ENCODE measurements around the gene PPFIBP2.

PPFIBP2 gene
- total RNA-seq, result 14.0 to 23.2 (median 16.1) reads per million in 3 donors

GRCh38 chr11:7513234-7514098, at the start of gene PPFIBP2:
Gene PPFIBP2, plus strand, starts transcription at chr11:7513999. Its CDS starts 35,477 bp downstream, at chr11:7549476.
- Histone ChIP-seq H3K9me3 (ENCODE audit: control insufficient read depth, low read length) (no peaks in the 10 kb centered on the region), H3K27me3 (replicated peaks; ENCODE audit: control insufficient read depth, insufficient read depth, low read length, poor library complexity, severe bottlenecking) (no peaks in the 10 kb centered on the region), H3K4me3 (ENCODE audit: insufficient read depth, low read depth, low read length, poor library complexity, severe bottlenecking) (peak within 1 kb of the TSS; percentile 86), H3K4me1 (ENCODE audit: control insufficient read depth, insufficient read depth, low read length, poor library complexity, severe bottlenecking) (peaks cover 12% of the 10 kb centered on the region), H3K36me3 (ENCODE audit: control insufficient read depth, insufficient read depth, low read length) (no peaks in the 10 kb centered on the region), H3K27ac (ENCODE audit: insufficient read depth, low read length, poor library complexity, severe bottlenecking) (peak within 1 kb of the TSS; percentile 94)
- DNase-seq, result peak; percentile 71 to 74 (median 72)

GRCh38 chr11:7467652-7468051, 46.1 kb upstream of the PPFIBP2 start:
- DNase-seq, result no peak
- no peaks in the 10 kb centered on the region for H3K9me3 ChIP-seq (ENCODE audit: control insufficient read depth, low read length)
- no peak overlapping the region for H3K4me3 ChIP-seq (ENCODE audit: insufficient read depth, low read depth, low read length, poor library complexity, severe bottlenecking)
- H3K27ac ChIP-seq (ENCODE audit: insufficient read depth, low read length, poor library complexity, severe bottlenecking), result no peak overlapping the region
- H3K27me3 ChIP-seq (replicated peaks; ENCODE audit: control insufficient read depth, insufficient read depth, low read length, poor library complexity, severe bottlenecking), result no peaks in the 10 kb centered on the region
- H3K36me3 ChIP-seq (ENCODE audit: control insufficient read depth, insufficient read depth, low read length), result no peaks in the 10 kb centered on the region
- no peaks in the 10 kb centered on the region for H3K4me1 ChIP-seq (ENCODE audit: control insufficient read depth, insufficient read depth, low read length, poor library complexity, severe bottlenecking)

GRCh38 chr11:7469351-7469865, 44.4 kb upstream of the PPFIBP2 start:
- Histone ChIP-seq H3K4me1 (ENCODE audit: control insufficient read depth, insufficient read depth, low read length, poor library complexity, severe bottlenecking) (no peaks in the 10 kb centered on the region), H3K27ac (ENCODE audit: insufficient read depth, low read length, poor library complexity, severe bottlenecking) (no peak overlapping the region), H3K4me3 (ENCODE audit: insufficient read depth, low read depth, low read length, poor library complexity, severe bottlenecking) (no peak overlapping the region), H3K36me3 (ENCODE audit: control insufficient read depth, insufficient read depth, low read length) (no peaks in the 10 kb centered on the region), H3K27me3 (replicated peaks; ENCODE audit: control insufficient read depth, insufficient read depth, low read length, poor library complexity, severe bottlenecking) (no peaks in the 10 kb centered on the region), H3K9me3 (ENCODE audit: control insufficient read depth, low read length) (no peaks in the 10 kb centered on the region)
- DNase-seq, result no peak

GRCh38 chr11:7471071-7471470, 42.7 kb upstream of the PPFIBP2 start:
- H3K27ac ChIP-seq (ENCODE audit: insufficient read depth, low read length, poor library complexity, severe bottlenecking), result no peak overlapping the region
- no peak for DNase-seq
- H3K4me1 ChIP-seq (ENCODE audit: control insufficient read depth, insufficient read depth, low read length, poor library complexity, severe bottlenecking), result no peaks in the 10 kb centered on the region
- H3K9me3 ChIP-seq (ENCODE audit: control insufficient read depth, low read length), result no peaks in the 10 kb centered on the region
- no peaks in the 10 kb centered on the region for H3K36me3 ChIP-seq (ENCODE audit: control insufficient read depth, insufficient read depth, low read length)
- no peaks in the 10 kb centered on the region for H3K27me3 ChIP-seq (replicated peaks; ENCODE audit: control insufficient read depth, insufficient read depth, low read length, poor library complexity, severe bottlenecking)
- no peak overlapping the region for H3K4me3 ChIP-seq (ENCODE audit: insufficient read depth, low read depth, low read length, poor library complexity, severe bottlenecking)

- no peak overlapping the region for H3K27ac ChIP-seq (ENCODE audit: insufficient read depth, low read length, poor library complexity, severe bottlenecking)
- DNase-seq, result no peak
- no peak overlapping the region for H3K4me3 ChIP-seq (ENCODE audit: insufficient read depth, low read depth, low read length, poor library complexity, severe bottlenecking)
- H3K4me1 ChIP-seq (ENCODE audit: control insufficient read depth, insufficient read depth, low read length, poor library complexity, severe bottlenecking), result no peaks in the 10 kb centered on the region
- H3K9me3 ChIP-seq (ENCODE audit: control insufficient read depth, low read length), result no peaks in the 10 kb centered on the region
- H3K36me3 ChIP-seq (ENCODE audit: control insufficient read depth, insufficient read depth, low read length), result no peaks in the 10 kb centered on the region
- H3K27me3 ChIP-seq (replicated peaks; ENCODE audit: control insufficient read depth, insufficient read depth, low read length, poor library complexity, severe bottlenecking), result no peaks in the 10 kb centered on the region
Measured at GRCh38 chr11:7473717-7474116, 40.1 kb upstream of the PPFIBP2 start.

GRCh38 chr11:7480113-7480512, 33.7 kb upstream of the PPFIBP2 start:
- no peaks in the 10 kb centered on the region for H3K4me1 ChIP-seq (ENCODE audit: control insufficient read depth, insufficient read depth, low read length, poor library complexity, severe bottlenecking)
- H3K36me3 ChIP-seq (ENCODE audit: control insufficient read depth, insufficient read depth, low read length), result no peaks in the 10 kb centered on the region
- H3K4me3 ChIP-seq (ENCODE audit: insufficient read depth, low read depth, low read length, poor library complexity, severe bottlenecking), result no peak overlapping the region
- H3K27me3 ChIP-seq (replicated peaks; ENCODE audit: control insufficient read depth, insufficient read depth, low read length, poor library complexity, severe bottlenecking), result no peaks in the 10 kb centered on the region
- H3K27ac ChIP-seq (ENCODE audit: insufficient read depth, low read length, poor library complexity, severe bottlenecking), result no peak overlapping the region
- no peak for DNase-seq
- no peaks in the 10 kb centered on the region for H3K9me3 ChIP-seq (ENCODE audit: control insufficient read depth, low read length)

GRCh38 chr11:7484131-7484530, 29.7 kb upstream of the PPFIBP2 start:
- H3K4me1 ChIP-seq (ENCODE audit: control insufficient read depth, insufficient read depth, low read length, poor library complexity, severe bottlenecking), result no peaks in the 10 kb centered on the region
- no peaks in the 10 kb centered on the region for H3K9me3 ChIP-seq (ENCODE audit: control insufficient read depth, low read length)
- H3K4me3 ChIP-seq (ENCODE audit: insufficient read depth, low read depth, low read length, poor library complexity, severe bottlenecking), result no peak overlapping the region
- no peaks in the 10 kb centered on the region for H3K27me3 ChIP-seq (replicated peaks; ENCODE audit: control insufficient read depth, insufficient read depth, low read length, poor library complexity, severe bottlenecking)
- no peak overlapping the region for H3K27ac ChIP-seq (ENCODE audit: insufficient read depth, low read length, poor library complexity, severe bottlenecking)
- no peak for DNase-seq
- H3K36me3 ChIP-seq (ENCODE audit: control insufficient read depth, insufficient read depth, low read length), result no peaks in the 10 kb centered on the region

GRCh38 chr11:7484645-7485044, 29.2 kb upstream of the PPFIBP2 start:
- no peak for DNase-seq
- H3K4me3 ChIP-seq (ENCODE audit: insufficient read depth, low read depth, low read length, poor library complexity, severe bottlenecking), result no peak overlapping the region

GRCh38 chr11:7485186-7486097, 28.4 kb upstream of the PPFIBP2 start, which contains the start of gene OLFML1:
Gene OLFML1, plus strand, starts transcription at chr11:7485506. Its CDS starts 370 bp downstream, at chr11:7485876.
- no peak within 1 kb of the TSS for H3K4me3 ChIP-seq (ENCODE audit: insufficient read depth, low read depth, low read length, poor library complexity, severe bottlenecking)
- H3K4me1 ChIP-seq (ENCODE audit: control insufficient read depth, insufficient read depth, low read length, poor library complexity, severe bottlenecking), result no peaks in the 10 kb centered on the region
- no peak for DNase-seq
- H3K27ac ChIP-seq (ENCODE audit: insufficient read depth, low read length, poor library complexity, severe bottlenecking), result no peak within 1 kb of the TSS
- H3K9me3 ChIP-seq (ENCODE audit: control insufficient read depth, low read length), result no peaks in the 10 kb centered on the region
- H3K36me3 ChIP-seq (ENCODE audit: control insufficient read depth, insufficient read depth, low read length), result no peaks in the 10 kb centered on the region
- H3K27me3 ChIP-seq (replicated peaks; ENCODE audit: control insufficient read depth, insufficient read depth, low read length, poor library complexity, severe bottlenecking), result no peaks in the 10 kb centered on the region

More at GRCh38 chr11:7484645-7485044, 29.2 kb upstream of the PPFIBP2 start:
- H3K4me1 ChIP-seq (ENCODE audit: control insufficient read depth, insufficient read depth, low read length, poor library complexity, severe bottlenecking), result no peaks in the 10 kb centered on the region
- H3K36me3 ChIP-seq (ENCODE audit: control insufficient read depth, insufficient read depth, low read length), result no peaks in the 10 kb centered on the region
- no peaks in the 10 kb centered on the region for H3K27me3 ChIP-seq (replicated peaks; ENCODE audit: control insufficient read depth, insufficient read depth, low read length, poor library complexity, severe bottlenecking)
- H3K27ac ChIP-seq (ENCODE audit: insufficient read depth, low read length, poor library complexity, severe bottlenecking), result no peak overlapping the region
- H3K9me3 ChIP-seq (ENCODE audit: control insufficient read depth, low read length), result no peaks in the 10 kb centered on the region

Data from effector memory CD4-positive, alpha-beta T cell (primary cell).